MM.1S (cell line): ENCODE results near the gene LCN12.

Source experiments
- DNase-seq: peaks from one replicate; pipeline ENCODE4 v3.0.0-alpha.2; 2015
- H2AFZ ChIP-seq: fragments of 300-600 bp; sonication (generic); 2 replicates; pipeline ENCODE4 v1.6.0; 2016; ENCODE audit warnings: antibody characterized with exemption, low read length
- H3F3A ChIP-seq: fragments of 300-600 bp; sonication (generic); 2 replicates; pipeline ENCODE4 v1.6.1; 2016; ENCODE audit warnings: mild to moderate bottlenecking, antibody characterized with exemption, low read length, moderate library complexity, mixed read lengths; ENCODE audit not compliant: insufficient read depth
- H3K27ac ChIP-seq: fragments of 300-600 bp; sonication (generic); 2 replicates; pipeline ENCODE4 v1.5.1; 2016; ENCODE audit warnings: mild to moderate bottlenecking, low read length
- H3K27me3 ChIP-seq: fragments of 300-600 bp; sonication (generic); replicated peaks from 2 replicates; pipeline ENCODE4 v1.6.0; 2016; ENCODE audit warnings: low read length; ENCODE audit not compliant: insufficient read depth
- H3K36me3 ChIP-seq: fragments of 300-600 bp; sonication (generic); replicated peaks from 2 replicates; pipeline ENCODE4 v1.6.1; 2016; ENCODE audit warnings: mild to moderate bottlenecking, low read length, mixed read lengths; ENCODE audit not compliant: insufficient read depth
- H3K4me1 ChIP-seq: fragments of 300-600 bp; sonication (generic); 2 replicates; pipeline ENCODE4 v1.6.1; 2016; ENCODE audit warnings: low read length, mixed read lengths
- H3K4me2 ChIP-seq: fragments of 300-600 bp; sonication (generic); 2 replicates; pipeline ENCODE4 v1.6.0; 2016; ENCODE audit warnings: low read depth, low read length
- H3K4me3 ChIP-seq: fragments of 300-600 bp; sonication (generic); 2 replicates; pipeline ENCODE4 v1.5.1; 2016; ENCODE audit warnings: low read length, mixed read lengths
- H3K79me2 ChIP-seq: fragments of 300-600 bp; sonication (generic); 2 replicates; pipeline ENCODE4 v1.6.1; 2016; ENCODE audit warnings: mixed run types, low read length, mixed read lengths
- H3K9ac ChIP-seq: fragments of 300-600 bp; sonication (generic); 2 replicates; pipeline ENCODE4 v1.6.1; 2016; ENCODE audit warnings: low read length, mixed read lengths
- H3K9me2 ChIP-seq: fragments of 300-600 bp; sonication (generic); replicated peaks from 2 replicates; pipeline ENCODE4 v1.6.1; 2016; ENCODE audit warnings: mild to moderate bottlenecking, low read length, mixed read lengths; ENCODE audit not compliant: insufficient read depth
- H3K9me3 ChIP-seq: fragments of 300-600 bp; sonication (generic); replicated peaks from 2 replicates; pipeline ENCODE4 v1.6.1; 2016; ENCODE audit warnings: mild to moderate bottlenecking, low read length, mixed read lengths; ENCODE audit not compliant: insufficient read depth
- H4K20me1 ChIP-seq: fragments of 300-600 bp; sonication (generic); 2 replicates; pipeline ENCODE4 v1.6.1; 2016; ENCODE audit warnings: mild to moderate bottlenecking, low read length, moderate library complexity, mixed read lengths; ENCODE audit not compliant: insufficient read depth
- EZH2 ChIP-seq: fragments of 300-600 bp; sonication (generic); optimal IDR thresholded peaks from 2 replicates; pipeline ENCODE3; 2017; ENCODE audit warnings: low read depth, mild to moderate bottlenecking, antibody characterized with exemption, low read length, mixed read lengths
- EZH2phosphoT487 ChIP-seq: fragments of 300-600 bp; sonication (generic); IDR thresholded peaks from 2 replicates; pipeline ENCODE4 v1.6.1; 2018; ENCODE audit warnings: antibody characterized with exemption, low read length
- TF ChIP-seq, protein P1 (sequence below): fragments of 300-600 bp; sonication (generic); IDR thresholded peaks from 2 replicates; pipeline ENCODE4 v1.5.1; 2016; ENCODE audit warnings: antibody characterized with exemption, low read length, mixed read lengths

Gene LCN12

DNA sequence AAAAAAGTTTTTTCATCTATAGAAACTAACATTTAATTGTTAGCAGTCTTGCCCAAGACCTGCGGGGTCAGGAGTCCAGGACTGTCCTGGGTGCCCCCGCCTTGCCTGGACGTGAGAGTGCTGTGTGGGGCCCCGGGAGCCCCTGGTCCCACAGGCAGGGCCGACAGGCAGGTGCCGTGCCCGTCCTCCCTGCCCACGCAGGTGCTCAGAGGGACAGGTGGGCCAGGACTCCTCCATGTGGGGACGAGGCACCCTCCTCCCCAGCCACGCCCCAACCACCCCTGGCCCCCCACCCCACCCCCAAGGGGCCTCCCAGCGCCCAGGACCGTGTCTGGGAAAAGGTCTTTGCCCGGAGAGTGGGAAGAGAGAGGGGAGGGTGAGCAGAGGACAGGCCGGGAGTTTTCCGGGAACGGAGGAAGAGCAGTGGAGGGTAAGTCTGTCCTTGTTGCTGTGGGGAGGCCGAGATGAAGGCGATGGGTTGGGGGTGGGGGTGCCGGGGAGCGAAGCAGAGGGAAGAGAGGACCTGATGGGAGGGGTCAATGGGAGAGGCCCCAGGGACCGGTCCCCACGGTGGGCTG is 2.7 kb upstream of the LCN12 start:
- no peaks in the 10 kb centered on the region for H4K20me1 ChIP-seq
- H3K36me3 ChIP-seq: no peaks in the 10 kb centered on the region
- peak overlapping the region; percentile 72; the same call in 1 of the 2 replicates for H3K9ac ChIP-seq
- H3K9me3 ChIP-seq: no peaks in the 10 kb centered on the region
- peak overlapping the region; percentile 89 for H3K4me2 ChIP-seq
- H3K4me3 ChIP-seq: peak overlapping the region; percentile 63
- no peak for DNase-seq
- no peaks in the 10 kb centered on the region for H3K79me2 ChIP-seq
- no peaks in the 10 kb centered on the region for H3K9me2 ChIP-seq
- H3K27ac ChIP-seq: peak overlapping the region; percentile 43; the same call in 1 of the 2 replicates
- H2AFZ ChIP-seq: peak overlapping the region; percentile 82
- no peak for TF ChIP-seq EZH2phosphoT487
- TF ChIP-seq EZH2: no peak
- TF ChIP-seq, protein P1, sequence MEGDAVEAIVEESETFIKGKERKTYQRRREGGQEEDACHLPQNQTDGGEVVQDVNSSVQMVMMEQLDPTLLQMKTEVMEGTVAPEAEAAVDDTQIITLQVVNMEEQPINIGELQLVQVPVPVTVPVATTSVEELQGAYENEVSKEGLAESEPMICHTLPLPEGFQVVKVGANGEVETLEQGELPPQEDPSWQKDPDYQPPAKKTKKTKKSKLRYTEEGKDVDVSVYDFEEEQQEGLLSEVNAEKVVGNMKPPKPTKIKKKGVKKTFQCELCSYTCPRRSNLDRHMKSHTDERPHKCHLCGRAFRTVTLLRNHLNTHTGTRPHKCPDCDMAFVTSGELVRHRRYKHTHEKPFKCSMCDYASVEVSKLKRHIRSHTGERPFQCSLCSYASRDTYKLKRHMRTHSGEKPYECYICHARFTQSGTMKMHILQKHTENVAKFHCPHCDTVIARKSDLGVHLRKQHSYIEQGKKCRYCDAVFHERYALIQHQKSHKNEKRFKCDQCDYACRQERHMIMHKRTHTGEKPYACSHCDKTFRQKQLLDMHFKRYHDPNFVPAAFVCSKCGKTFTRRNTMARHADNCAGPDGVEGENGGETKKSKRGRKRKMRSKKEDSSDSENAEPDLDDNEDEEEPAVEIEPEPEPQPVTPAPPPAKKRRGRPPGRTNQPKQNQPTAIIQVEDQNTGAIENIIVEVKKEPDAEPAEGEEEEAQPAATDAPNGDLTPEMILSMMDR: no peak
- H3F3A ChIP-seq: no peaks in the 10 kb centered on the region
- H3K27me3 ChIP-seq: peaks cover 15% of the 10 kb centered on the region
- peaks cover 9% of the 10 kb centered on the region for H3K4me1 ChIP-seq

DNA sequence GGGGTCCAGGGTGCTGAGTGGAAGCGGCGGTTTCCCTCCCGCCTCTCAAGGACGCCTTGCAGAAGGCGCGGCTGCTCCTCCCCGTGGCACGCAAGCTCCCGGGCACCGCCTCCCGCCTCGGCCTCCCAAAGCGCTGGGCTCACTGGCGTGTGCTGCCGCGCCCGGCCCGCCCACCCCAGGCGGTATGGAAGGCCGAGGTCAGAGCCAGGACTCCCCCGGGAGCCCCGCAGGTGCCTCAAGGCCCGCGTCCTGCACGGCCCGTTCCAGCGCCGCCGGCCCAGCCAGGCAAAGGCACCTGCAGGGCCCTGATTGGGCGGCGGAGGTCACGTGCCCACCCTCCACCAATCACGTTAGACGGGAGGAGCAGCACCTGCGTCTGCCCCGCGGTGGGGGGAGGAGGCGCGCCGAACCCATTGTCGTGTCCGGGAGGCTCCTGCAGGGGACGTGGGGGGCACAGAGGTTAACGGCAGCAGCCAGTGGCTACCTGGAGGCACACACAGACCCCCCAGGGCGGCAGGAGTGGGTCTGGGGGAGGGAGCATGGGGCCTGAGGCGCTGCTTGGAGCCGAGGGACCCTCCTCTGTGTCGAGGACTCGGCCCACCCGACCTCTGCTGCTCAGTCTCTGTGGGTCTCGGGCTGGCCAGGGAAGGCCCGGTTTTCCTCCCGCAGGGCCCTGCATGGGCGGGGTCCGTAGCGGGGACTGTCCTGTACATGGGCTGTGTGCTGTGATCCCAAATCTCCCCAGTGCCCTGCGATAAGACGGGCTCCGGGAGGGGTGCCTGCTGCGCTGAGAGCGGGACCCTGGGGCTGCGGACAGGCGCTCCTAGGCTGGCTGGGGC is 2.0 kb upstream of the LCN12 start:
- Histone ChIP-seq H3K9me3 (no peaks in the 10 kb centered on the region), H3K9ac (peak overlapping the region; percentile 72), H3K27me3 (peaks cover 20% of the 10 kb centered on the region), H3K79me2 (no peaks in the 10 kb centered on the region), H3K4me3 (peak overlapping the region; percentile 63), H2AFZ (peak overlapping the region; percentile 93), H3K36me3 (no peaks in the 10 kb centered on the region), H3K4me1 (peaks cover 6% of the 10 kb centered on the region), H3K4me2 (peak overlapping the region; percentile 96), H3K27ac (peak overlapping the region; percentile 43; the same call in 1 of the 2 replicates), H4K20me1 (no peaks in the 10 kb centered on the region), H3F3A (no peaks in the 10 kb centered on the region), H3K9me2 (no peaks in the 10 kb centered on the region)
- TF ChIP-seq, protein P1: peak; percentile 24; the same call in 1 of the 2 replicates
- no peak for TF ChIP-seq EZH2phosphoT487
- TF ChIP-seq EZH2: no peak
- DNase-seq: peak; percentile 95

DNA sequence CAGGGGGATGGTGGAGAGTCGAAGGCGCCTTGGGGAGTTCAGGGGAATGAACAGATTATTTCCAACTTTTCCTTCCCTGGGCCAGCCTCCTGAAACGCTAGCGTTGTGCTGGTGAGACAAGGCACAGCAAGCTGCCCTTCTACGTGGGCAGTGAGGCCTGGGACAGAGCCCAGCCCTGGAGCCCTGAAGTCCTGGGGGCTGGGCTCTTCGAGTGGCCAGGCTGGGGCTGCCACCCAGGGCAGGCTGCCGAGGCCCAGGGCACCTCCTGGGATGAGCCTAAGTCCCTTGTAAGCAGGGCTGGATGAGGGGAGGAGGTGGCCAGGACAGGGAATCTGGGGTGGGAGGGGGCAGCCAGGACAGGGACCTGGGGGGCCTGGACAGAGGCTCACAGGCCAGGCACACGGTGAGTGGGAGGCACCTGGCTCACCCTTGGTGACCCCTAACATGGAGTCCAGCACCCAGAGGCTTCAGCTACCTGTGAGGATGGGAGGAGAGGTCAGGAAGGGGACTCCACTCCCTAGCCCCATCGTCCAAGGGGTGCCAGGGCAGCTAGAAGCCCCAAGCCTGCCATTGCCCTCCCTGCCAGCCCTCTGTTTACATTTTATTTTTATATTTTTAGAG is 1.3 kb upstream of the LCN12 start:
- peak overlapping the region; percentile 93 for H2AFZ ChIP-seq
- no peaks in the 10 kb centered on the region for H3K9me3 ChIP-seq
- no peak for TF ChIP-seq EZH2
- TF ChIP-seq, protein P1: no peak
- no peak for TF ChIP-seq EZH2phosphoT487
- no peaks in the 10 kb centered on the region for H3K36me3 ChIP-seq
- H3K4me2 ChIP-seq: peak overlapping the region; percentile 96
- H3K4me3 ChIP-seq: peak overlapping the region; percentile 63
- peaks cover 28% of the 10 kb centered on the region for H3K27me3 ChIP-seq
- no peaks in the 10 kb centered on the region for H3F3A ChIP-seq
- H3K9me2 ChIP-seq: no peaks in the 10 kb centered on the region
- no peaks in the 10 kb centered on the region for H3K79me2 ChIP-seq
- H3K4me1 ChIP-seq: peaks cover 6% of the 10 kb centered on the region; the same call in 1 of the 2 replicates
- no peak for DNase-seq
- no peaks in the 10 kb centered on the region for H4K20me1 ChIP-seq
- no peak overlapping the region for H3K27ac ChIP-seq
- H3K9ac ChIP-seq: peak overlapping the region; percentile 72; the same call in 1 of the 2 replicates
